EH (cell line): ENCODE results near the gene AR.
"Not testable (repeated sequence)": the region's sequence is repeated elsewhere in the genome, so short reads cannot be mapped to it uniquely, and the experiment has no call there.

Experiments
- DNase-seq: peaks from one replicate; pipeline ENCODE4 v3.0.0-alpha.2; 2015; ENCODE audit warnings: low read depth

AR gene

DNA sequence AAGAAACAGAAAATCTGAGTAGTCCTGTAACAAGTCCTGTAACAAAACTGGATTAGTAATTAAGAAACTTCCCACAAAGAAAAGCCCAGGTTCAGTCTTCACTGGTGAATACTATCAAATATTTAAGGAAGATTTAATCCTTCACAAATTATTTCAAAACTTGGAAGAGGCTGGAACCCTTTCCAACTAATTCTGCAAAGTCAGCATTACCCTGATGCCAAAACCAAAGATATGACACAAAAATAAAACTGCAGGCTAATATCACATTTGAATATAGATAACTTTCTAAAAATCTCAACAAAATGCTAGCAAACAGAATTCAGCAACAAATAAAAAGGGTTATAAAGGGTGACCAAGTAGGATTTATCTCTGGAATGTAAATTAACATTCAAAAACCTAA is 80.5 kb downstream of the AR start:
- no peak for DNase-seq

DNA sequence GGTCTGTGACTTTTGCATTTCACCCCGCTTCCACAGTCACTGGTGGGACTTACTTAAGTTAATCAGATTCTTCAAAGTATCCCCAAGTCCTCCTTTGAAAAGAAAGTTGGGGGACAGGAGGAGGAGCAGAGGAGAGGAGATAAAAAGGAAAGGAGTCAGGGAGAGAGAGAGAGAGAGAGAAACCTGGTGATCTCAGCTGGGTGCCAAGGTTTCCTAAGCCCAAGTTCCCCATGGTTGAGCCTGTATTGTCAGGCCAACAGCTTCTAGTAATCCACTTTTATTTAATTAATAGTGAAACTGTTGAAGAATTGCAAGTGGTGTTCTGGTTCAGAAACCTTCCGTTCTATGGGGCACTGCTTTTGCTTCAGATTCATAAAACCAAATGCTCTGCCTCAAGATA is 91.6 kb downstream of the AR start:
- DNase-seq: no peak

DNA sequence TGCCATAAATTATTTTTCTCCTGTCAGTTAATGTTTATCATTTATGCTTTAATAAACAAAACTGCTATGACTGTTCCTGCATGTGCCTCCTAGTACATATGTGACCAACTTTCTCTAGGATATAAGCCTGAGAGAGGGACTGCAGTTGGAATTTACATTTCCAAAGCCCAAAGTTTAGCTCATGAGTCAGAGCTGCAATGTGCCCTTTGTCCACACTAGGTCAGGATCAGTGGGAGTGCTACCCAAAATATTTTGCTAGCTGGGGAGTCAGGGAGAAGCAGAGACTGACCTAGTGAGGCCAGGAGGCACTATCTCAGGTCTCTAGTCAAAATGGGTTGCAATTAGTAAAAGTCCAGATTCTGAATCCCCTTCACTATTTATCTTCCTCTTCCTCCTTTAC is 92.7 kb downstream of the AR start:
- DNase-seq: peak; percentile 56

DNA sequence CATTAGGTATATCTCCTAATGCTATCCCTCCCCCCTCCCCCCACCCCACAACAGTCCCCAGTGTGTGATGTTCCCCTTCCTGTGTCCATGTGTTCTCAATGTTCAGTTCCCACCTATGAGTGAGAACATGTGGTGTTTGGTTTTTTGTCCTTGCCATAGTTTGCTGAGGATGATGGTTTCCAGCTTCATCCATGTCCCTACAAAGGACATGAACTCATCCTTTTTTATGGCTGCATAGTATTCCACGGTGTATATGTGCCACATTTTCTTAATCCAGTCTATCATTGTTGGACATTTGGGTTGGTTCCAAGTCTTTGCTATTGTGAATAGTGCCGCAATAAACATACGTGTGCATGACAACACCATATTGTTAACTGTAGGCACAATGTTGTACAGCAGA is 93.5 kb downstream of the AR start:
- DNase-seq: not testable (repeated sequence)

DNA sequence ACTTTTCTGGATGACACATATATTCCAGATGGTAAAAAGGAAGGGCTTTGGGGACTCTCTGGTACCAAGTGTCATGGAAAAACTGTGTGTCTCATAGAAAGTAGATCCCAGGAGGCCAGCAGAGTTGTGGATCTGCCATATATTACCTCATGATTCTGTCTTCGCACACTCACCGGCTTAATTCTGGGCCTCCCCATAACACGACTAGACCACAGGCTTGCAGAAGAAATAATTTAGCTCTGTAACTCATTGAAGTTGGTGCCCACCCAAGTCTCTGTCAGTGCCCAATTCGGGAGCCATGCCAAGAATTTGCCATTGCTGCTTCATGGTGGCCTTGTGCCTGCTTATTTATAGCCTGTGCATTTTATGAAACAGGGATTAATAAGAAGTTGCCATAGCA is 104.5 kb downstream of the AR start:
- no peak for DNase-seq

DNA sequence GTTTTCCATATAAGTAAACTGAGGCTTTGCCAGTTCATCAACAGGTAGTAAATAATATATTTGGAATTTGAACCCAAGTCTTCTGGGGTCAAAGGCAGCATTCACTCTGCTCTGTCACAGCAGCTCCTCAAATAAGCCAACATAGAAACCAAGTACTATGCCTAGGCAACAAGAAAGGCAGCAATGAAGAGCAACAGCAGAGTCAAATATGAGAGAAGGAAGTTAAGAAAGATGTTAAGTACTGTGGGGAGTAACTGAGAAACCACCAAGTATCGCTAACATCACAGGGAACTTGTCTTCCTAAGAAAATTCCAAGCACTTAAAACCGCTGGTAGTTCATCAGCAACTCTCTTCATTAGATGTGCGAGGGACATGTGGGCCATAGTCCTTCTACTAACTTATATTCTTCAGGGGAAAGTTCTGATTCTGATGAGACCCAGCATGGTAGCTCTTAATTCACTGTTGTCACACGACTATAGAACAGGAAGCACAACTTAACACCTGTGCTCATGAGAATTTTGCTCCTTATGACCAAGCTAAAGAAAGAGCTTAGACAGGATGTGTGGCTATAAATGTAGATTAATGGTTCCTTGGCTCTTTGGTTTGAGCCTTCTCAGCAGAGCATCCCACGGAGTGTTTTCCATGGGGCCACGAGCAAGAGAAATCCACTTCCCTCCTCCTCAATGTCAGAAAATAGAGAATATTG is 107.8 kb downstream of the AR start:
- no peak for DNase-seq

DNA sequence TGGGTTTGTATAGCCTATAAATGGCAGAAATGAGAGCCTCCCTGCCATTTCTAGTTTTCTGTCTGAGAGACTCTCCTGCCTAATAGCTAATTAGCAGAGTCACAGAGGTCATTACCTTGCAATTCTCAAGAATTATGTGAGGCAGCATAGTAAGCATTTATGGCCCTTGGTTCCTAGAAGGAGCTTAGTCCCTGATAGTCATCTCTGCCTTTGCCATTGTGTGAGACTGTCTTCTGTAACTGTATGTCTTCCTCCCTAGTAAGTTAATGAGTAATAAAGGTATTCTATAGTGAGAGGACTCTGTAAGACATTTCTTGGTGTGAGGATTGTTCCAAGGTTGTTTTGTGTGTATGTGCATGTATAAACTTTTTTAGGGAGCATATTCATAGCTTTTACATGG is 108.7 kb downstream of the AR start:
- DNase-seq: no peak

DNA sequence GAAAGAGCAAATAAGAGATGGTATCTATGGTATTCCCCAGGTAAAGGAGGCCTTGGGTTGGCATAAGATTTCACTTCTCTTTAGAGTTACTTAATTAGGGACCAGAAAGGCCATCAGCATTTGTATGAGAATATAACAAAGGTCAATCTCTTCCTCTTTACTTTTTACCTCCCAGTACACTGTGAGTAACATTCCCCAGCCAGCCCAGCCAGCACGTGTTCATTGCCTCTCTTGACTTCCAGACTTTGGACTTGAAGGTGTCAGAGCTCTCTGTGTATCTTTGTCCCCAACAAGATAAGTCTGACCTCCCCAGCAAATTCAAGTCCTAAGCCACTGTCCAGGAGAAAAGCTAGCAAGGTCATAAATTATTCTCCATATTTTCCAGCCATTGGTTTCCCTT is 110.5 kb downstream of the AR start:
- DNase-seq: no peak

DNA sequence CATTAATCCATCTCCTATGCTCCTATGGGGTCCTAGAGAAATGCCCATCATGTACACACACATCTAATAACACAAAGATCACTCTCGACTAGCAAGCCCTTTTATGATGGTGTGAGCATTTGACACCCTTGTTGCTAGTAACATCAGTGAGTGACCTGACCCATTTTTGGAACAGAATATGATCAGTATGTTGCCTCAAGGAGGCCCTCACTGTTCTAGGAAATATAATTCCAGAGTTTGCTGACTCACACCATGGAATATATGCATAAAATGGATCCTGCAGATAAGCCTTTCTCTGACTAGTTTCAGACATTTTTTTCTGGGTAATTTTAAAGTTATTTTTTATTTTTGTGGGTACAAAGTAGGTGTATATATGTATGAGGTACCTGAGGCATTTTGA is 121.8 kb downstream of the AR start:
- DNase-seq: peak; percentile 33

DNA sequence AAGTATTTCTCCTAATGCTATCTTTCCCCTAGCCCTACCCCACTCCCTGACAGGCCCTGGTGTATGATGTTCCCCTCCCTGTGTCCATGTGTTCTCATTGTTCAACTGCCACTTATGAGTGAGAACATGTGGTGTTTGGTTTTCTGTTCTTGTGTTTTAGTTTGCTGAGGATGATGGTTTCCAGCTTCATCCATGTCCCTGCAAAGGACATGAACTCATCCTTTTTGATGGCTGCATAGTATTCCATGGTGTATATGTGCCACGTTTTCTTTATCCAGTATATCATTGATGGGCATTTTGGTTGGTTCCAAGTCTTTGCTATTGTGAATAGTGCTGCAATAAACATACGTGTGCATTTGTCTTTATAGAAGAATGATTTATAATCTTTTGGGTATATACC is 126.9 kb downstream of the AR start:
- DNase-seq: not testable (repeated sequence)

DNA sequence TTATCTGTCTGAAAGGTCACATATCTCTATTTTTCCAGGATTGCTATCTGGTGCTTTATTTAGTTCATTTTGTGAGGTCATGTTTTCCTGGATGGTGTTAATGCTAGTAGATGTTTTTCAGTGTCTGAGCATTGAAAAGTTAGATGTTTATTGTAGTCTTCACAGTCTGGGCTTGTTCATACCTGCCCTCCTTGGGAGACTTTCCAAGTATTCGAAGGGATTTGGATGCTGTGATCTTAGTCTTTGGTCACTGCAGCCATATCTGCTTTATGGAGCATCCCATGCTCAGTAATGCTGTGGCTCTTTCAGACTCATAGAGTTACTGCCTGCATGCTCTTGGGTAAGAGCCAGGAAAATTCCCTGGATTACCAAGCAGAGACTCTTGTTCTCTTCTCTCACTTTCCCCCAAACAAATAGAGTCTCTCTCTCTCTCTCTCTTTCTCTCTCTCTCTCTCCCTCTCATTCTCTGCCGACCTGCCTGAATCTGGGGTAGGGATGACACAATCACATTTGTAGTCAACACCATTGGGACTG is 130.0 kb downstream of the AR start:
- DNase-seq: peak; percentile 20

DNA sequence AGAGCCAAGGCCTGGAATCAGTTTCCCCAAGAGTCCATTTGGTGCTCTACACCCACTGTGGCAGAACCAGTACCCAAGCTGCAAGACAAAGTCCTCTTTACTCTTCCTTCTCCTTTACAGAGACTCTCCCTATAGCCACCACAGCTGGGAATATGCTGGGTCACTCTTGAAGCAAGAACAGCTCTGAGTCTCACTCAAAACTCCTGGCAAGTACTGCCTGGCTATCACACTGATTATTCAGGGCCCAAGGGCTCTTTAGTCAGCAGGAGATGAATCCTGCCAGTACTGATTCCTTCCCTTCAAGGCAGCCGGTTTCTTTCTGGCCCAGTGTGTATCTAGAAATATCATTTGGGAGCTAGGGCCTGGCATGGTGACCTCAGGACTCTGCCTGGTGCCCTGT is 130.9 kb downstream of the AR start:
- no peak for DNase-seq

DNA sequence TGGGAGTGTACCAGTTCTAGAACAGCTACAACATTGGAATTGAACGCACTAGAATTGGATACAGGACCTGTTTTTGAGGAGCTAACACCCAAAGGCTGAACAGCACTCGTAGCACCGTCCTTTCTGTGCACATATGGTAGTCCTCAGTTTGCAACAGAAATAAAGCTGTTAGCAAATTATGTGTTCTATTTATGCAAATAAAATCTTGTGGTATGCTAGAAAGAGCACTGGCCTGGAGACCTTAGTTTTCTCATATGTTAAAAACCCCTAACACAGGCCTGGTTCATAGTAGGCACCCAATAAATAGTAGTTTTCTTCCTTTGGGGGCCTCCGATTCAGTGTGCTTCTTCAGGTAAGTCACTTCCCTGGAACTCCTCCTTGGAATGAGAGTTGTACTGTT is 140.3 kb downstream of the AR start:
- no peak for DNase-seq

DNA sequence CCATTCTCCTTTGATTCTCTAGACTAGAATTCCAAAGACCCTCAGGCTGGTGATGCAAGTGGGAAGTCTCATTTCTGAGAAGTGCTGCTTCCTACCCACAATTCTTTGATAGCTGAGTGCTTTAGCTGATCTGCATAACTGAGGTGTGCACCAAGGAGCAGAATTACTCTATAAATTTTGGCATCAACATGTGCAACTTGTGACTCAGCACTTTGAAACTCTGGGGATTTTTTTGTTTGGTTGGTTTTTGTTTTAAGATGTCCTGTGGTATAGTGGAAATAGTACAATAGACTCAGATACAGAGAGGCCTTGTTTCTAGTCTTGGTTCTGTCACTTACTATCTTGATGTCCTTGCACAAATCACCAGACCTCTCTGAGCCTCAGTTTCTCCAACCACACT is 148.4 kb downstream of the AR start:
- peak; percentile 72 for DNase-seq

DNA sequence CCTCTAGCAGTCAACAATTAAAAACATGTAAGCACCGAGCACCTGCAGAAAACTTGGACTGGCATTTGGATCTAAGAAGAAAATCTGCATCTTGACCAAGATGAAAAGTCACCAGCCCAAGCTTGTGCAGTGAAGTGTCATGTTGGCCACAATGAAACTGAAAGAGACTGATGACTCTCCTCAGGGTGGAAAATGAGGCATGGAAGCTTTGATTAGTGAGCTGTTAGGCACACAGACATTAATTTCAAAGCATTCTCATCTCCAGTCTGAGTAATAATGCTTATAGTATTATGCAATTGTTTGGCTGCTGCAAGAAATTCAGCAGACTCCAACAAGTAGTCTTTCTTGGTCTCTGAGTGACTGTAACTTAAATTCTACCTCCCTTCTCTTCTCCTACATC is 150.1 kb downstream of the AR start:
- DNase-seq: peak; percentile 42

DNA sequence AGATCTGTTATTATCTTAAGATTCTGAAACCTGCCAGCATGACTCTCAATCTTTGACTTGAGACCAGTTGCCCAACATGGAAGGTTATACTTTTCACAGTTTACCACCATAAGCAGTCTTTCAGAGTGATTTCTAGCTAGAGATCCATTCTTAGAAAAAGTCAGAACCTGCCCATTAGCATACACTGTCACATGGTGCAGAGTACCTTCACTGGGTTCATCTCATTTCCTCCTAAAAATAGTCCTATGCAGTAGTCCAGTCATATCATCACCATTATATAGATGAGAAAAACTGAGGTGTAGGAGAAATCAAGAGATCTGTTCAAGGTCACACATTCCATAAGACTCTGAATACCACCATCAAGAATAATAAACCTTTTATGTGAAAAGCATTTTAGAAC is 153.6 kb downstream of the AR start:
- no peak for DNase-seq

DNA sequence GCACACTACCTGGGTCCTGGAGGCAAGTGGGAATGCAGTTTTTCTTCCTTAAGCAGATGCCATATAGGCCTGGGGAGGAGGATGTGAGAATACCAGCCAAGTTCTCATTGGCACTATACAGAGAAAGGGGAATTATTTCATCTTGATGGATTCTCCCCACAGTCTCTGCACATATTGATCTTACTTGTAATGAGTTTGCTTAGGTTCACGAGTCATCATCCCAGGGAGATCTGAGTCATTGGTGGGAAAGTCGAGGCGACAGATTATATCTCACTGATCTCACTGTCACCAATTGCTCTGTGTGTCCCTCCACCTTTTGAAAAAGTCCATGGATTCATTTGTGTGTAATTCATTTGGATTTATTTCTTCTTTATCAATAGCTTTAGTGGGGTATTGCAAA is 156.8 kb downstream of the AR start:
- DNase-seq: peak; percentile 31

DNA sequence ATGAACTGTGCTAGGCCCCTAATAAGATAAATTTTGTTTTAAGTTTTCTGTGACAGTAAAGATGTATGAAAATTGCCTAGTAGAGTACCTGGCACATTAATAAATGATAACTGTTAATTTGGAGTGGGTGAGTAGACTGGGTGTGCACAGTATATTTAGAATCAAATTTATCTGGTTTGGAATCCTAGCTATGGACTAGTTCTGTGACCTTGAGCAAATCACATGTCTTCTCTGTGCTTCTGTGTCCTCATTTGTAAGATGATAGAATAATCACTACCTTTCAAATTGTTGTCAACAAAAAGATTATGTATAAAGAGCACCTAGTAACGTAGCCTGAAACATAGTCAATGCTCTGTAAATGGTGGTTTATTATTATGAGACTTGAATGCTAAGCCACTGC is 170.2 kb downstream of the AR start:
- DNase-seq: no peak

DNA sequence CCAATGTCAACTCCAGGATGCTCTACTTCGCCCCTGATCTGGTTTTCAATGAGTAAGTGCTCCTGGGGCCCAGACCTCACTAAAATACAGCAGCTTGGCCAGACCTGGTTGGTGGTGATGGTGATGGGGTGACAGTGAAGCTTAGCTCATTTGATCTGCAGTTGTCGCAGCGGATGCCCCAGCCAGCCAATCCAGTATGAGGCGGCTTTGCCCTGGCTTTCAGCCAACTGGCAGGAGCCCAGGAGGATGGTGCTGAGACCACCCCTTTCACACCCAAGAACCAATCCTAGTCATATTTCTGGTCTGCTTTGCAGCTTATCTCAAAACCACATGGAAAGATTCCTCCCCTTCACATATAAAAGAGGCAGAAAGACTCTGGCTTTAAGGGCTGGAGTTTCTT is 173.8 kb downstream of the AR start:
- DNase-seq: no peak

DNA sequence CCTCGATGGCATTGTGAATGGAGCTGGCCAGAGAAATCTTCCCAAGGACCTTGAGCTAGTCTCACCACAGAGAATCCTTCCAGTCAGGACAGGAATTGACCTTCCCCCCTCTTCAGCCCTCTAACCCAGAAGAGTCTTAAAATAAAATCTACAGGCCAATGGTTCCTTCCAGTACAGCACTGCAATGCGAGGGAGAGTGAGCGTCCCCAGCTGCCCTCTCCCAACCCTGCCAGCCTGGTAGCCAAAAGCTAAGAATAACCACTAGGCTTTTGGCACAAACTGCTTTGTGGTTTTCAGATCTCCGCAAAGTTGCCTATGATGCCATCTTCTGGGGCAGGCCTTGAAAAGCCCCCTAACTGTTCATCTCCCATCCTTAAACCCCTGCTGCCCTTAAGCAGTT is 175.1 kb downstream of the AR start:
- DNase-seq: no peak

DNA sequence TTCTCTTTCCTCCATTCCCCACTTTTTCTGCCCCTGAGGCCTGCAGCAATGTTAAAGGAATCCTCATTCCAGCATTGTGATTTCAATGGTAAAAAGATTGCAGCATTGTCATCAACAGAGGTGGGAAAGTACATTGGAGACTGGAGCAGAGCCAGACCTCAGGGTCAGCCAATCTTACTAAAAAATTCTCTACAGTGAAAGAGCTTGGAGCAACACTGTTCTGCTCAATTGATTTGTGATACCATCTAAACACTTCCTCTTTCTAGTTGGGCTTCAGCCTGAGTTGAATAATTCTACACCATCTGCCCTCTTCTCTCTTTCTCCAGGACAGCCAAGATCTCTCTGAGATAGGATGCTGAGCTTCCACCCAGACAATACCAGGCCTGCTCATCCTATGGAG is 176.5 kb downstream of the AR start:
- DNase-seq: peak; percentile 45

DNA sequence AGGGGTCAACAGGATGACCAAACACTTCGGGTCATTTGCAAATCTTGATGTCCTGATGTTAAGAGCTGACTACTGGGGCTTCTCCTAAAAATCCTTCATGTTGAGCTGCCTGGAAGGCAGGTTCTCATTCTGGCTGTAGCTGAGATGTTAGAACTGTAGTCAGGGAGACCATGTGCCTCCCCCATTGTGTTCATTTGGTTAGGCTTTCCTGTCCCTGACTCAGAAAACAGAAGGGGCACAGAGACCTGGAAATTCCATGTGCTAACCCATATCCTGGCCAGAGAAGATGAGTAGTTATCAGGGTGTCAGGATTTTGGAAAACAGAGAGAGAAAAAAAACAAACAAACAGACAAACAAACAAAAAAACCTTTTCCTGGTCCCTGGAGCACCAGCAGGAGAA is 177.5 kb downstream of the AR start:
- DNase-seq: no peak

DNA sequence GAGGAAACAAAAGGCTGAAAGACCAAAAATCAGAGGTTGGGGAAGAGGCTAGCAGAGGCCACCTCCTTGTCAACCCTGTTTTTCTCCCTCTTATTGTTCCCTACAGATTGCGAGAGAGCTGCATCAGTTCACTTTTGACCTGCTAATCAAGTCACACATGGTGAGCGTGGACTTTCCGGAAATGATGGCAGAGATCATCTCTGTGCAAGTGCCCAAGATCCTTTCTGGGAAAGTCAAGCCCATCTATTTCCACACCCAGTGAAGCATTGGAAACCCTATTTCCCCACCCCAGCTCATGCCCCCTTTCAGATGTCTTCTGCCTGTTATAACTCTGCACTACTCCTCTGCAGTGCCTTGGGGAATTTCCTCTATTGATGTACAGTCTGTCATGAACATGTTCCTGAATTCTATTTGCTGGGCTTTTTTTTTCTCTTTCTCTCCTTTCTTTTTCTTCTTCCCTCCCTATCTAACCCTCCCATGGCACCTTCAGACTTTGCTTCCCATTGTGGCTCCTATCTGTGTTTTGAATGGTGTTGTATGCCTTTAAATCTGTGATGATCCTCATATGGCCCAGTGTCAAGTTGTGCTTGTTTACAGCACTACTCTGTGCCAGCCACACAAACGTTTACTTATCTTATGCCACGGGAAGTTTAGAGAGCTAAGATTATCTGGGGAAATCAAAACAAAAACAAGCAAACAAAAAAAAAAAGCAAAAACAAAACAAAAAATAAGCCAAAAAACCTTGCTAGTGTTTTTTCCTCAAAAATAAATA is 179.9 kb downstream of the AR start:
- no peak for DNase-seq
